Germinal center (tissue), 1 donor: ENCODE data around the gene RBM14.
"Not testable (repeated sequence)": the region's sequence is repeated elsewhere in the genome, so short reads cannot be mapped to it uniquely, and the experiment has no call there.

ENCODE experiments used
- DNase-seq: peaks from one replicate; pipeline ENCODE4 v3.0.0; 2012; ENCODE audit warnings: mixed read lengths, low spot score

RBM14 gene, protein sequence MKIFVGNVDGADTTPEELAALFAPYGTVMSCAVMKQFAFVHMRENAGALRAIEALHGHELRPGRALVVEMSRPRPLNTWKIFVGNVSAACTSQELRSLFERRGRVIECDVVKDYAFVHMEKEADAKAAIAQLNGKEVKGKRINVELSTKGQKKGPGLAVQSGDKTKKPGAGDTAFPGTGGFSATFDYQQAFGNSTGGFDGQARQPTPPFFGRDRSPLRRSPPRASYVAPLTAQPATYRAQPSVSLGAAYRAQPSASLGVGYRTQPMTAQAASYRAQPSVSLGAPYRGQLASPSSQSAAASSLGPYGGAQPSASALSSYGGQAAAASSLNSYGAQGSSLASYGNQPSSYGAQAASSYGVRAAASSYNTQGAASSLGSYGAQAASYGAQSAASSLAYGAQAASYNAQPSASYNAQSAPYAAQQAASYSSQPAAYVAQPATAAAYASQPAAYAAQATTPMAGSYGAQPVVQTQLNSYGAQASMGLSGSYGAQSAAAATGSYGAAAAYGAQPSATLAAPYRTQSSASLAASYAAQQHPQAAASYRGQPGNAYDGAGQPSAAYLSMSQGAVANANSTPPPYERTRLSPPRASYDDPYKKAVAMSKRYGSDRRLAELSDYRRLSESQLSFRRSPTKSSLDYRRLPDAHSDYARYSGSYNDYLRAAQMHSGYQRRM

DNA sequence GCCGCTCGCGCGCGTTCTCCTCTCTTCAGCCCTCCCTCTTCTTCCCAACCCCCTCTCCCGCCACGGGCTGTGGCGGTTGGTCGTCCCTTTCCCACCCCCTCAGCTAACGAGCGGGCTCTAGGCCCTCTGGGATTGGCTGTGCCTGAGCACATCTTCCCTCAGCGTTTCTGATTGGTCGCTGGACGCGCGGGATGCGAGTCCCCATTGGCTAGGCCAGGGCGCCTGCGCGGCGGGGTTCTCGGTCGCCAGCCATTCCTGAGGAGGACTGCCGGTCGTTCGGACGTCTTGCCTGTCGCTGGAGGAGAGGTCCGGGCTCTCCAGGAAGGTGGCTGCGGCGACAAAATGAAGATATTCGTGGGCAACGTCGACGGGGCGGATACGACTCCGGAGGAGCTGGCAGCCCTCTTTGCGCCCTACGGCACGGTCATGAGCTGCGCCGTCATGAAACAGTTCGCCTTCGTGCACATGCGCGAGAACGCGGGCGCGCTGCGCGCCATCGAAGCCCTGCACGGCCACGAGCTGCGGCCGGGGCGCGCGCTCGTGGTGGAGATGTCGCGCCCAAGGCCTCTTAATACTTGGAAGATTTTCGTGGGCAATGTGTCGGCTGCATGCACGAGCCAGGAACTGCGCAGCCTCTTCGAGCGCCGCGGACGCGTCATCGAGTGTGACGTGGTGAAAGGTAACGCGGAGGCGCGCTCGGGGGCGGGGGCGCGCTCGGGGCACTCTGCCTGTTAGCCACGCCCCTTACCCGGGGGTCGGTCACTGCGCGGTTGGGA lies at the start of gene RBM14:
Gene RBM14 (plus strand): TSS at position 252 of the 776 bp plus-strand sequence. CDS start 91 bp downstream, at position 343.
- peak; percentile 100 for DNase-seq

DNA sequence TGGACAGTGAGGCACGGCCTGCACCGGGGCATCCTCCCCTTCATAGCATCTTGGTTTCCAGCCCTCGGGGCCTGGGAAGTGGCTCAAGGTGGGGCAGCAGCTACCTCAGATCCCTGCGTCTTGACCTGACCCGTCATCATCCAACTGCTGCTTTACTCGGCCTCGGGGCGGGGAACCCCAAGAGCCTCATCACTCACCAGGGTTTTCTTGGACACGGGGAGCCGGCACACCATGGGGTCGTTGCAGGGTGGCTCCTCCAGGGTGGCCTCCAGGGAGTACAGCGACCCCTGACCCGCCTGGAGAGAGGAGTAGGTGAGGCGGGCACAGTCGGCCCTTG lies 48.7 kb upstream of the RBM14 start:
- DNase-seq: no peak

- peak; percentile 90 for DNase-seq
These were observed 48.1 kb upstream of the RBM14 start, which contains the start of gene CTSF for GRCh38 chr11:66568124-66568916. Gene CTSF, minus strand, starts transcription at chr11:66568606. Its CDS starts 120 bp downstream, at chr11:66568486.

DNA sequence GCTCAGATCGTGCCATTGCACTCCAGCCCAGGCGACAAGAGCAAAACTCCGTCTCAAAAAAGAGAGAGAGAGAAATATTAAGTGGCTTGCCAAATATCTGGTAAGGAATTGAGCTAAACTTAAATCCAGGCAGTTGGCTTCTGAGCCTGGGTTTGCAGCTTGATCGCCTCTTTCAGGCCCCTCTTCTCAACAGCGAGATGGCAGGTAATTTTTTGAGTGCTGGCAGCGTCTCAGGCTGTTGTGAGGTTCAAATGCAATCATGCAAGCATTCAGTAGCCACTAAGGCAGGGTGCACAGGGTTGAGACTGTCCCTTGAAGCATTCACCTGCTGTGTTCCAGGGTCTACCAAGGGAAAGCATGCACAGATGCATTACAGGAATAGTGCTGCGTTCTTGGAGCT lies 47.4 kb upstream of the RBM14 start:
- DNase-seq: no peak

DNA sequence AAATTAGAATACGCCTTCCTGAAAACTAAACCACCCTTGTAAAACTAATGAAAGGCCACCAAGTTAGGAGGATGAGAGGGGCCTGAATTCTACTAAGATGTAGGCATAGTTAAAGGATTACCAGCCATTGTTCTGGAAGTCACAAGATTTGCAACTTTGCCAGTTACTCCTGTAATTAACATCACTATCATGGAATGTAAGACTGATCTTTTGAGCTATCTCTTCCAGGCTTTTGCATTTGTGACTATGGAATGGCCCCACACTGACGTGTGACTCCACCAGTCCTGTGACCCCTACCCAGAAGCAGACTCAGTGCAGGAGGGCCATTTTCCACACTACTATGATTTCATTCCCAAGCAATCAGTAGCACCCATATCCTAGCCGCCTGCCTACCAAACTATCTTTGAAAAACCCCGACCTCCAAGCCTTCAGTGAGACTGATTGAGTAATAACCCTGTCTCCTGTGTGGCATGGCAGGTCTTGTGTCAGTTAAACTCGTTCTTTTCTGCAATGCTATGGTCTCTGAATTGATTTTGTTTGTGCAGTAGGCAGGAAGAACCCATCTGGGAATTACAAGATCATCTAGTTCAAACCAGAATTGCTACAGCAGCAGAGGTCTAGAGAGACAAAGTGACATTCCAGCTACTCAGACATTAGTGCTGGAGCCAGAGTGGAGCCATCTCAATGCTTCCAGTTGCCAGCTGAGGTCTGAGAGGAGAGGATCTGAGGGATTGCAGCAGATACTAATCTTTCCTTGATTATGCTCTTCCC lies 46.2 kb upstream of the RBM14 start:
- no peak for DNase-seq

DNA sequence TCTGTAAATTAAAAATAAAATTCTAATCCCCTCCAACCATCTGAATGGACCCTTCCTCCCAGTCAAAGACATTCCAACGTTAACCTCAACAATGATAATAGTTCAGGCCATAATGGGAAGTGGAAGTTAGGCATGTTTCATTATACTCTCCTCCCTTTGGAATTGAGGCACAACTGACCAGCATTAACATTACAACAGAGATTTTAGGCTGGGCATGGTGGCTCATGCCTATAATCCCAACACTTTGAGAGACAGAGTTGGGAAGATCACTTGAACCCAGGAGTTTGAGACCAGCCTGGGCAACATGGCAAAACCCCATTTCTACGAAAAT lies 45.6 kb upstream of the RBM14 start:
- no peak for DNase-seq

DNA sequence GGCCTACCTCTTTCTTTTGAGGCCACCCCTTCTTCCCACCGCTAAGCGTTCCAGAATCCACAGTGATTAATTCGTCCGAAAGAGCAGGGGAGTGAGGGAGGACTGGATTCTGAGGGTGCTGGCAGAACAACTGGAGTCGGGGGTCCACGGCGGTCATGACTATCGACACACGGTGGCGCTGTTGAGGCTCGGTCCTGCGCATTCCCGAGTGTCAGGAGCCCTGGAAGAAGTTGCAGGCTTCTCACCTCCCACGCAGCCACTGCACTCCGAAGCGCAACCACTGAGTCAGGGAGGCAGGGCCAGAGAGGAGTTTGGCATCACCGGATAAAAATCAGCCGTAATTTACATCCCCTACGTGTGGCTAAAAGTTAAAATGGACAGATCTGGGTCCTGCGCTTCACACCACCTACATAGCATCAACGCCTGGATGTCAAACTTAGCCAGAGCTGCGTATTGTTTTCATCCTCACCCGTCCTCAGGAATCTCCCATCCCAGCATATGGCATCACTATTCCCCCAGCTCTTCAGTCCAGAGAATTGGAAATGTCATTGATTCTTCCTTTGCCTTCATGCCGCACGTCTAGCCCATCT lies 37.3 kb upstream of the RBM14 start:
- DNase-seq: peak; percentile 86

- no peak for DNase-seq
These were observed 35.6 kb upstream of the RBM14 start for GRCh38 chr11:66580803-66581202.

DNA sequence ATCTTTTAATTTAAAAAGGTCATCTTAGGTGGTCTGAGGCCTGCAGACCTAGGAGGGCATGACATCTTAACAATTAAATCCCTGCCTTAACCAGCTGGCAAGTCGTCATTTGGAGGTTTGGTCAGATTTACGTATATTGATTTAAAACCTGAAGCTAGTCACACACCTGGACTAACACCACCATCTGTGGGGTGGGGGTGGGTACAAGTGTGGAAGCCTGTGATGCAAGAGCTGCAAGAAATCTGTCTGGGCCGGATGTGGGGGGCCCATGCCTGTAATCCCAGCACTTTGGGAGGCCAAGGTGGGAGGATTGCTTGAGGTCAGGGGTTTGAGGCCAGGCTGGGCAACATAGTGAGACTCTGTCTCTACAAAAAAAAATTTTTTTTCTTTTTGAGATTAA lies 35.2 kb upstream of the RBM14 start:
- DNase-seq: no peak

GRCh38 chr11:66582565-66583147 lies 33.8 kb upstream of the RBM14 start:
- not testable (repeated sequence) for DNase-seq

GRCh38 chr11:66585447-66585846 lies 31.0 kb upstream of the RBM14 start:
- DNase-seq: not testable (repeated sequence)

DNA sequence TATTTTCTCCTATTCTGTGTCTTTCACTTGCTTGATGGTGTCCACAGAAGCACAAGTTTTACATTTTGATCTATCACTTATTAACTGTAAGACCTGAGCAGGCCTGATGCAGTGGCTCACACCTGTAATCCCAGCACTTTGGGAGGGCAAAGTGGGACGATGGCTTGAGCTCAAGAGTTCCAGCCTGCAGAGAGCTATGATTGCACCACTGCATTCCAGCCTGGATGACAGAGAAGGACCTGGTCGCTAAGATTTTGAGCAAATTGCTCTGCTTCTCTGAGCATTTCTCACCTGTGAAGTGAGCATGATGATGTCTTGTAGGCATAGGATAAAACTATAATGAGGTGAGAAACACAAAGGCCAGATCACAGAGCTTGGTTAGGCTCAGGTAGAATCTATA lies 30.3 kb upstream of the RBM14 start:
- DNase-seq: no peak

DNA sequence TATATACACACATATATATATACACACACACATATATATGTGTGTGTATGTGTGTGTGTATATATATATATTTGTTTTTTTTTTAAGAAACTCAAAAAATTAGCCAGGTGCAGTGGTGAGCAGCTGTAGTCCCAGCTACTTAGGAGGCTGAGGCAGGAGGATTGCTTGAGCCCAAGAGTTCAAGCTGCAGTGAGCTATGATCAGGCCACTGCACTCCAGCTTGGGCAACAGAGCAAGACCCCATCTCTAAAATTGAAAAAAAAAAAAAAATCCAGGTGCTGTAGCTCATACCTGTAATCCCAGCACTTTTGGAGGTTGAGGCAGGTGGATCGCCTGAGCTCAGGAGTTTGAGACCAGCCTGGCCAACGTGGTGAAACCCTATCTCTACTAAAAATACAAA lies 27.1 kb upstream of the RBM14 start:
- not testable (repeated sequence) for DNase-seq

GRCh38 chr11:66589996-66590675 lies 26.3 kb upstream of the RBM14 start:
- no peak for DNase-seq

- no peak for DNase-seq
These were observed 25.3 kb upstream of the RBM14 start for GRCh38 chr11:66591175-66591574.

GRCh38 chr11:66592457-66593302 lies 23.8 kb upstream of the RBM14 start, which contains the start of the genes CCDC87 and CCS:
Gene CCDC87, minus strand, starts transcription at chr11:66593063. Its CDS starts 48 bp downstream, at chr11:66593015.
Gene CCS, plus strand, starts transcription at chr11:66593185. Its CDS starts 77 bp downstream, at chr11:66593262.
- peak; percentile 100 for DNase-seq

- no peak for DNase-seq
These were observed 23.2 kb upstream of the RBM14 start for GRCh38 chr11:66593303-66593635.

- no peak for DNase-seq
These were observed 22.8 kb upstream of the RBM14 start for GRCh38 chr11:66593650-66594049.
